Midbrain (tissue), 1 donor: ENCODE data around the gene SERTAD2.
A peak's percentile ranks its signal among the peaks of the same experiment; 100 is the strongest.

ENCODE experiments used
- DNase-seq: peaks from one replicate; lab custom pipeline; 2025; lab: John Stamatoyannopoulos, UW

SERTAD2 gene

DNA sequence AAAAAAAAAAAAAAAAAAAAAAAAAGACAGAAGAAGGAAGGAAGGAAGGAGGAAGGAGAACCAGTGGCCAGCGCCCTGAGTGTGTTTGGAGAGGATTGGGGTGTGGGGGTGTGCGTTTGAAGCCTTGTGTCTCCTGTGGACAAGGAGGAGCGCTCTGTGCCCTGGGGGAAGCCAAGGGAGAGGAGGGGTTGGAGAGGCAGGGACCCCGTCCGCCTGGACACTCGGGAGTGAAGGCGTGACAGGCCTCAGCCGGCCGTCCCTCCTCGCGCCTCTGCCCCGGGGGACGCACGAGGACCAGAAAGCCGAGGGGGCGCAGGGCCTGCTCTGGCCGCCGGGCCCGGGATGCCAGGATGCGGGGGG lies 44.9 kb downstream of the SERTAD2 start:
- peak; percentile 24 for DNase-seq

DNA sequence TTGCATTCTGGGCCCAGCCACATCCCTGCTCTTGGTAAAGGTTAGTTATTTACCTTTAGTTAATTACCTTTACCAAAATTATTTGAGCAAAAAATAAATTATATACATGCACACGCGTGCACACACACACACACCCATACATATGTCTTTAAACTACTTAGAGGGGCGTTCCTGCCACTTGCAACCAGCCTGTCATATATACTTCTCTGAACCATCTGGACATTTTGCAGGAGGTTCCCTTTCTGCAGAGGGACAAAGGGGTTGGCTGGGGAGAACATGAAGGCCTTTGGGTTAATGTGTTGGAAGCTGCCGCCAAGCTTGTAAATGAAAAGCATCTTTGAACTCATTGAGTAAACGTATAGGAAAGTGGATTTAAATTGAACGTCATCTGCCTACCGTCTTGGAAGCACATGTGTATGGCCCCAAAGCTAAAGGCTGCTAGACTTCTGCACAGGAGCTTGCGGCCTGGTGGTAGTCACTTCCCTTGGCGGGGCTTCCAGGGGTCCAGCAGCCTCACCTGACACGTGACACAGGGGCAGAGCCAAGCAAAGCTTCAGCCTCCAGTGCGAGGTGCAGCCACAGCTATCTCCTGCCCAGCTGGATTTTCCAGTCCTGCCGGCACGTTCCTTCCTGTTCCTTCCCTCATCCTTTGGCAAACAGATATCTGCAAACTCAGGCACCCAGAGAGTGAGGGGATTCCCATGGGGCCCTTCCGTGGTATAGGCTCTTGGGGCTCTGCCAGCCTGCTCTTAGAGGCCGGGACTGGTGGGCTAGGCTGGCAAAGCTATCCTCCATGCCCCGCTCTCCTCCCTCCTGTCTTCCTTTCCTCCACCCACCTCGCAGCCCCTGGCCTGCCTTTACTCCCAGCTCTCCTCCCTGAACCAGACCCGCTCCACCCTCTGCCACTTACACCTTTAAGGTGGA lies 46.1 kb downstream of the SERTAD2 start:
- no peak for DNase-seq

DNA sequence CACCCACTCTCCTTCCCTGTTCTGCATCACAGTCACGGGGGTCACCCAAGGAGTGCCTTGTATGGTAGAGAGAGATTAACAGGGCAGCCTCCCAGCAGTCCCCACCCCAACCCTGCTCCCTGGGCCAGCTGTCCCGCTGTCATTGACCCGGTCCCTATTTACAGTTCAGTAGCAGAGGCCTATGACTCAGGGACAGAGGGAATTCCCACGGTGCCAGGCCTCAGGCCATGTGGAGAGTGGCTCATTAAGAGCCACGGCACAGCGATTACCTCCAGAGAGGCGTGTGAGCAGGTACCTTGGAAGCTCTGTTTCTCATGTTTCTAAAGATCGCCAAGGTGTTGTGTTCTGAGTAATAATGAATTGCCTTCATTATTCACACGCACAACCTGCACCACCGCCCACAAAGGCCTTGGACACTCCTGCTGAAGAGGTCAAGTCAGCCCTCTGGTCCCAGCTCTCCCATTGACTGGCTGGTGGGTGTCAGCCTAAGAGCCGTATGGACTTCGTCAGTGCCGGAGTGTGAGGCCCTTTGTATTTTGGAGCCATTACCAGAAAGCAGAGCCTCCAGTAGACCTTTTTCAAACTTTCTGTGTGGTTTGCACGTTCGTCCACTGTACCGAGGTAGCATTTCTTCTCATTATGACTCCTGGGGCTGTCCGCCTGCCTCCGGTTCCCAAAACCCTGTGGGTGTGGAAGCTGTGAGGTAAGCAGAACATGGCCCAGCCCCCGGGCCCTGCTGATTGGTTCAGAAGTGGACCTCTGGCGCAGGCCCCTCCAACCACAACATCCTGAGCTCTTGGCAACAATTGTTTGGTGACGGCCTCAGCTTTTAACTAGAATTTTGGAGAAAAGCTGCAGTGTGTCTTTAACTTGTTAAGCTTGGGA lies 47.0 kb downstream of the SERTAD2 start:
- no peak for DNase-seq

DNA sequence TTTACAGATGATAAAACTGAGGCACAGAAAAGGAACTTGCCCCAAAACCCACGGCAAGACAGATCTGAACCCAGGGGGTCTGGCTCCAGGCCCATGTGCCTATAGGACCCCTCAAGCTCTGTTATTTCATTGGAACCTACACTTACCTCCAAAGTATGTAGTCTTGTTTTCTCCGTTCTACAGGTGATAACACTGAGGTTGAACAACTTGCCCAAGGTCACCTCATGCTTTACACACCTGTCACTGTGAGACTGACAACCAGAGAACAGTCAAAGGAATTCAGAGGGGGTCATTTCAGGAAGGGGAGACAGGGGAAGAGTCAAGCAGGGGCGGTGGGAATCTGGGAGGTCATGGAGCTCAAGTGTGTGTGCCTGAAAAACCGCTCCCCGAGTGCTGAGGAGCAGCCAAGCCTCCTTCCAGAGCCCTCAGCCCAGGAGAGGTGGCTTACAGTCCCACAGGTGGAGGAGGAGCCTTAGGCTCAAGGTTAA lies 47.7 kb downstream of the SERTAD2 start:
- DNase-seq, result no peak

DNA sequence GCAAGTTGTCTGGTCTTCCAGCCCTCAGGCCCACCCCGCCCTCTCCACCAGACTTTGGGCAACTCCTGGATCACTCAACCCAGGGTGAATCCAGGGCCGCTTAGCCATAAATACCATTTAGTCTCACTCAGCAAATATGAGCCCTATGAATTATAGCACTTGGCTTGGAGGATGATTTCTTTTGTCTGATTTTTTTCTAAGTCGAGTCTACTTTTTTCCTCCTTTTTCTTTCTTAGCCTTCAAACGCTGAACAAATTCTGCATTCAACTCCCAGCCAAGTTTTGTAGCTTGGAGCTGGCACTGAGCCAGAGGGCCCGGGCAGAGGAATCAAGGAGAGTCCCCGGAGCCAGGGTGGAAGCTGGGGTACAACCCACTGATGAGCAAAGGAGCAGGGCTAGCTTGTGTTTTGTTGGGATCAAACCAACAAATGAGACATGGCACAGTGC lies 48.7 kb downstream of the SERTAD2 start:
- DNase-seq, result peak; percentile 32

DNA sequence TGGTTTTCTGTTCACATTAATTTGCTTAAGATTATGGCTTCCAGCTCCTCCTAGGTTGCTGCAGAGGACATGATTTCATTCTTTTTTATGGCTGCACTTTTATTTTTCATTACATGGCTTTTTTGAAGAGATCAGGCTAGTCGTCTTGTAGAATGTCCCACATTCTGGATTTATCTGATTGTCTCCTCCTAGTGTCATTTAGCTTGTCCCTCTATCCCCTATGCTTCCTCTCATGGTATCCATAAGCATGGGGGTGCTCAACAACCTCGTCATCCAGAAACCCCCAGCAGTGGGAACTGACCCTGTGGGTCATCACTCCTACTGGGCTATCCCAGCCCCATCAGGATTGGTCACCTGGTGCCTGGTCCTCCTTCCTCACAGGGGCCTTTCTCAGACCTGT lies 49.6 kb downstream of the SERTAD2 start:
- DNase-seq, result no peak

DNA sequence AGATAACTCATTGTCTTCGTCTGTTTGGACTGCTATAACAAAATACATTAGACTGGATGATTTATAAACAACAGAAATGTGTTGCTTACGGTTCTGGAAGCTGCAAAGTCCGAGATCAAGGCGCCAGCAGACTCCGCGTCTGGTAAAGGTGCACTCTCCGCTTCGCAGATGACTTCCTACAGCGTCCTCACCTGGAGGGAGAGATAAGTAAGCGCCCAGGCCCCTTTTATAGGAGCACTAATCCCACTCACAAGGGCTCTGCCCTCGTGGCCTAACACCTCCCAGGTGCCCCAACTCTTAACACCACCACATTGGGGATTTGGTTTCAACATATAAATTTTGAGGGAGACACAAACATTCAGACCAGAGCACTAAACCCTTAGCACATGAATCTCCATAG lies 51.3 kb downstream of the SERTAD2 start:
- DNase-seq, result no peak

DNA sequence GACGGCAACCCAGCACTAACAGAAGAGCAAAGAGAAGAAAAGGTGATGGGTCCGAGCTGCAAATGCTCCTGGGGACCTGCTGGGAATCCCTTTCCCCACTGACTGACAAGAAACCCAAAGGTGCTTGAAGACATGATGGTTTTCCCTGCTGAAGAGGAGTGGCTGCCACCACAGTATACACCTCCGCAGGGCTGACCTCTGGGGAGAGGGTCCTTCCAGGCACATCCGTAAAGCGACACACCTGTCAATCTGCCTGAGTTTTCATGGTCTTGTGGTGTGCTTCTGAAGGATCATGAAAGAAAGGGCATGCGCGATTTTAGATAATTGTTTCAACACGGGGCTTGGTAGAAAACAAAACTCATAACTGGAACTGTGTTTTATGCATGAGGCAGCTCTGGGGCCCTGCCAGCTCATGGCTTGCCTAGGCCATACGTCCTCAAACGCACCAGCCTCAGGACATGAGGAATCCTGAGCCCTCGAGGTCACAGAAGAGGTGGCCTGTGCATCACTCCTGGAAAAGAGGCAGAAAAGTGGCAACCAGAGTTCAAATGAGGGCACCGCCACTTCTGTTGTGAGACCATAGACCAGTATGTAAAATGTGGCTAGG lies 51.8 kb downstream of the SERTAD2 start:
- DNase-seq, result no peak

DNA sequence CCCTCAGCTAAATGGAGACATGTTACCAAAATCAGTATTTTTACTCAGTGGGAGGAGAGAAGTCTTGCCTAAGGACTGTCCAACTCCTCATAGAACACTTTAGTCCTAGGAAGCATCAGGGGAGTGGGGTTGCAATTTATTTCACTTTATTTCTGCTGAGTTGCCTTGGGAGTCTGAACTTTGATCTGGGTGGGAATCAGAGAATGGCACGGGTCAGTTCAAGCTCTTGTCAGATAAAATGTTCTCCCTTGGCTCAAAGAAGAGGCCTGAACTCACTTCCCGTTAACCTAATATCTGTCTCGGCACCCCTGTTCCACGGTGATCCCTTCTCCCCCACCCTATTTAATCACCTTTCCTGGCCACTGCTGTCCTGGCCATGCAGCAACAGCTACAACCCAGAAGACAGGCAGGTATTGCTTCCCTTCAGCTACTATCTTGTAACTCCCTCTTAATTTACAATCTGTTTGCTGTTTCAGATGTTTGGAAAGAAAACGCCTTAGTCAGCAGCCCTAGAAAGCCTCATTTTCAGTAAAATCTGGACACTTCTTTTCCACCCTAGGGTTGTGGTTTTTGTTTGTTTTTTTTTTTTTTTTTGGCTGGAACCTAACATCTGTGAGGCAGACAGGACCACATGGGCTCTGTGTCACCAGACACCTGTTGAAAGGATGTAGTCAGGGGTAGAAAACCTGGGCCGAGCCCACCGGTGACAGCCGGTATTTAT lies 52.5 kb downstream of the SERTAD2 start:
- no peak for DNase-seq

DNA sequence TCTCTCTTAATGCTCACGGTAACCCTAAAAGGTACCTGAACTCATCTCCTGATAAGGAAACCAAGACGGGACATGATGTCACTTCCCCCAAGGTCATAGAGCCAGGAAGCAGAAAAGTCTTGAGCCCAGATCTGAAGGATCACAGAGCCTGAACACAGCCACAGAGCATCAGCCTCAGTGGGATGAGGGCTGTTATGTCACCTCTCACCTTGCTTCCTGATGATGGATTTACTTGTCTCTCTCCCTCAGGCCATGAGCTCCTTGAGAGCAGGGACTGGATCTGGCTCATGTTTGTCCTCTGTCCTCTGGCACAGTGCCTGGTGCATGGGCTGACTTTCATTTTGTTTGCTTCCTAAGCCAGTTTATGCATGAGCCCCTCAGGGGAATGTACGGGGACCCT lies 54.2 kb downstream of the SERTAD2 start:
- DNase-seq, result no peak

DNA sequence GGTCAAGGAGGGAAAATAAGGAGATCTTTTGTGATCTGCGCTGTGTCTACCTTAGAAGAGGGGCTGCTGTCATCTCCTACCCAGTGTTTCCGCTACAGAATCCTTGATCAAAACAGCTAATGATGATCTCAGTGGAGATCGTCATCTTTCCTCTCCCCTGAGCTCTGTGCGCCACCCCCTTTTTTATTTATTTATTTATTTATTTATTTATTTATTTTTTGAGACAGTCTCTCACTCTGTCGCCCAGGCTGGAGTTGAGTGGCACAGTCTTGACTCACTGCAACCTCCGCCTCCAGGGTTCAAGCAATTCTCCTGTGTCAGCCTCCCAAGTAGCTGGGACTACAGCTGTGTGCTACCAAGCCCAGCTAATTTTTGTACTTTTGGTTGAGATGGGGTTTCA lies 55.5 kb downstream of the SERTAD2 start:
- no peak for DNase-seq

DNA sequence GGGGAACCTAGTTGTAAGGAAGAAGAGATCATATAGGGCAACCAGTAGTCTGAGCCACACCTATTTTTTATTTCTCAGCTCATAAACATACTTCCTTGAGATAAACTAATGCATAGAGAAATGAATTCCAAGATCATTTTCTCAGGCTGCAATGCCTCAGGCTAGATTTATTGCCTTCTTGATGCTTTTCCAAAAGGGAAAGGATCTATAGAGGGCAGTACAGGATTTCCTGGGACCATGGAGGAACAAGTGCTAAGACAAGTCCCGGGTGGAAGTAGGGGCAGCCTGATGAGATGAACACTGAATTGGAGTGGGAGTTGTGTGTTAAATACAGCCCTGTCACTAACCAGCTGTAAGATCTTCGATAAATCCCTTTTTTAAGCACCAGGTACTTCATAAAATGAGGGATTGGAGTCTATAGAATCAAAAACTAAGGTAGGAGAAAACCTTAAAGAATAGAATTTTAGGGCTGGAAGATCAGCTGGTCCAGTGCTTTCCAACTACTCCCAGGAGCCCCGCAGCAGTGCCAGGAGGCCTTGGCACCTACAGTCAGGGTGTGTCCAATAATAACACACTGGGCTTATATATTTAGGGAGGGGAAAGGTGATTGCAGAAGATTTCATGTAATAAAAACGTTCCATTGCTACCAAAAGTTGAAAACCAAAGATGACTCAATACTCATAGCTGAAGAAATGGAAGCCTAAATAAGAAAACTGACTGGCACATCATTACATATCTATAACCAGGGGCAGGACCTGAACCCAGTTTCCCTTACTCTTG lies 58.1 kb downstream of the SERTAD2 start:
- peak; percentile 56 for DNase-seq

DNA sequence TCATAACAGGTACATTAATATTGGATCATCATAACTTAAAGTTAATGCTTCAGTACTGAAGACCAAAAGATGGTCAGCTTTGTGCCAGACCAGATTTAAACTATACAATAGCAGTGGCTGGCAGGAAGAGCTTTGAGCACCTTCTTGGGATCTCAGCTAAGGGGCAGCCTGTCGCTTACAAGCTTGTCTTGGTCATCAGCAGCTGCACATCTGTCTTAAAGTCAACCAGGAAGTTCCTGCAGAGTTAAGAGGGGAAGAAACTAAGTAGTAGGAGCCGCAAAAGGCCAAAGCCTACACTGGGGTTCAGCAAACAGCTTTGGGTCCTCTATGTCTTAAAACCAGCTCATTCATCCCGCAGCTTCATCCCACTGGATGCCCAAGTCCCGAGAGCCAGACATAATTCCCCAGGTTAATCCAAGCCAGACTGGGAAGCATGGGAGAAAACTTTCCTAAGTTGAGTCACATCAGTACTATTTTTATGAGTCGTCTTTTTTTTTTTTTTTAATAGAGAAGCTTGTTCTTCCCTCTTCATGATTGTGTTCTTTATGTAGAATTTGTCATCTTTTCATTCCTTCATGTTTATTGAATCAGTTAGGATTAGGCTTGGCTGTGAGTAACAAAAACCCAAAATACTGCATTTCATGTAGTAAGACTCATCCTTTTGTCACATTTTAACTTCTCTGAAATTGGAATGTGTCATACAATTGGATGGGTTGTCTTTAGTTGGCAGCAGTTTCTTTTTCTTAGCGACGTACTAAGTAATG lies 59.3 kb downstream of the SERTAD2 start:
- no peak for DNase-seq

DNA sequence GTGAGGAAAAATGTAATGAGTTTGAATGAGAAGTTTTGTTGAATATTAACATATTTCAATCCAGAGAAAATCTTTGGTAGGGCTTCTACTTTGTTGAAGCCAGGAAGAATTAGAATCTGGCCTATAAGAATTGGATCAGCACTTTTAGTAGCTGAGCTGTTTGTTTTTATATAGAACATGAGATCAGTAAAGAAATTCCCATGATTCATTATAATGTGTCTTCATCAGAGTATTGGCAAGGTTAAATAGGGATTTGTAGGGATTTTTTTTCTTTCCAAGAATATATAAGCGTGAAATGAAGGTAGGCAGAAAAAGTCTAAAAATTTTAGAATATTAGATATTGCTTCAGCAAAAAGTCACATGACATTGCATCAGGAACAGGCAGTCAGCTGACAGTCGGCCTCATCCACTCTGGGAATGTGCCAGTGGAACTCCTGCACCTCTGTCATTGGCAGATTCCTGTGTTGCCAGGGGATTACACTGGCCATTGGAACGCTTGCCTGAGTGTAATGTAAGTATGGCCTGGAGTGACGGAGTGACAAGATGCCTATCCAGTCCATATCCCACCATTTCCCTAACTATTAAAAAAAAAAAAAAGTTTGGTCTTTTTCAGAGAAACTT lies 60.6 kb downstream of the SERTAD2 start:
- DNase-seq, result no peak

DNA sequence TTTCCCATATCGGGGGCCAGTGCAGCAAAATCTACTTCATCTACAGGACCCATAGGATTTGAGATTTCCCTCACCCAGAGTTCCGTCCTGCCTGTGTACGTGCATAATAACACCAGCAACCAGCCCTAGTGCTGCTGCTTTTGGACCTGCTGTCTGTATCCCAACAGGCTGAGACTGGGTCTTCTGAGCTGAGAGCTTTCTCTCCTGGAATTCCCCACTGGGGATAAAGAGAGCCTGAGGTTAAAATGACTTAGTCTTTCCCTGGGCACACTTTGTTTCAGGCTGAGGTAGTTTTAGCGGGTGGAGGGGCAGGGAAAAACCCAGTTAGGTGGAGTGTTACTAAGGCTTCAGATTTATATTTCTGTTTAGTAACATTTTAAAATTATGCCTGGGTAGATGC lies 62.5 kb downstream of the SERTAD2 start:
- DNase-seq, result no peak

DNA sequence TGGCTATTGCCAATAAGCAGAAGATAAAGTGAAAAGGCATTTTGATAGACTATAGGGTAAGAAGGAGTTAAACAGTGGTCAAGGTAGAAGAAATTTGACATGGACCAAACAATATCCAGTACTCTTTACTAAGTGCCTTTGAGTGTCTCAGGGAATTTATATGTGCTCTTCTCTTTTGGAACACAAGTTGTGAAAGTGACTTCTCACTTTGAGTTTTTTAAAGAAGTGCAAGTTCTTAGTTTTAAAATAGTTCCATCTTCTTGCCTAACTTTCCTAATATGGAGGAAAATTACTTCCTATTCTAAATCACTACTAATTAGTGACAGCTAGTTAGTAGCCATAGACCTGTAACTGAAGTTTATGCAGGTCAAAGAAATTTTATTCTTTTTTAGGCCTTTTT lies 66.2 kb downstream of the SERTAD2 start:
- no peak for DNase-seq

DNA sequence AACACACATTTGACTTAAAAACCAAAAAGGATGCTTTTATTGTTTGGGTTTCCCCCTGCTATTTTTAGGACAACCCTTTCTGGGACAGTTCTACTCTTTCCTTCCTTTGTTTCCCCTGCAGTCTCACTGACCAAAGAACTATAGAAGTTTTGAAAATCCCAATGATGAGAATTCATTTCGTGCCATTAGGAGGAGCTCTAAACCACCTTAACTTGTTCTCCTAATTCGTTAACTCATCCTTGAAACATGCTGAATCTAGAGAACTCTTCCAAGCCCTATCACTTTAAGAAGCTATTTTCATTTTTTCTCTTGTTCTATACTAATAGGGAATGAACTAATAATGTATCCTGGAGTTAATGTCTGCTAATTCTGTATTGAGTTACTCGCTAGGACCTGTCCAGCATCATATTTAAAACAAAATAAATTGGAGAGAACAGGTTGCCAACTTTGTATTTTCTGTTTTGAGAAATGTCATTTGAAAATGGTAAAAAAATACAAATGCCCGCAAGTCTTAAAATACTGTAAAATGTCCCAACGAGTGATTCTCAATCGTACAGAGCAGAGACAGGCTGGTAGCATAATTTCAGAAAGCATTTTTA lies 66.7 kb downstream of the SERTAD2 start:
- DNase-seq, result peak; percentile 68

DNA sequence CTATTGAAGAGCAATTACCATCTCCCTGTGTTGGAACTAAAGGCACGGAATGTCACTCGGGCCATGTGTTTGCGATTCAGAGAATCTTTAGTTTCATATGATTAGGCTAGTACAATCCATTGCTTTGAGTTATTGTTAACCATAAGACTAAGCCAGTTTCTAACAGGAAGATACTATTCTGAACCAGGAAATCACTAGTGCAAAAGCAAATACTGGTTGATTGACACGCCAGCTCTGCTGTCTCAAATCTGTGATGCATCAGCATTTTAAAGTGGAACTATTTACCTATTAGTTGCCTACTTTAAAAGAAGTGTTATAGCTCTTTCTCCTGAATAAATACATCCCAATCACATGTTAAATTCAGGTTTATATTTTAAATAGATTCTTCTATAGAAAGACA lies 67.7 kb downstream of the SERTAD2 start:
- no peak for DNase-seq

DNA sequence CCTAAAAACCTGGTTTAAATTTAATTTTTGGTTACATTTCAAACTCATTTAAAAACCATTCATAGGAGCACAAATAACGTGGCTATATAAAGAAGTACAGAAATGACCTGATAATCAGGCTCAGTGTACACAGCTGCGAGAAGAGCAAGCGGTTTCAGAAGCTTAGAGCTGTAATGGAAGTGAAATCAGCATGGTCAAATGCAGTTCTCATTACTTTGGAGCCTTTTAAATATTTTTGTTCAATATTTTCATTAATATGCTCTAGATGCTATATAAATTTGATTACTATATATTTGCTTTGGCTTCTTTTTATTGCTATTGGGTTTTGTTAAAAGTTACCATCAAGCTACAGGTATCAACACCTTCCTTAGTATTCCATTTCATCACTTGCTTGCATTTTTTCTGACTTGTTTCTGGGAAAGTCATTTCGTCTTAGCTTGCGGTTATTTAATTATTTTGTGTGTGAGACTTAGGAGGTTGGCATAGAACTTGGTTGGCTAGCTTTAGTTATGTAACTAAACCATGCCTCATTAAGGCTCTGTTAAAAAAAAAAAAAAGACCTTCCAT lies 70.9 kb downstream of the SERTAD2 start:
- no peak for DNase-seq
